HK-2 (cell line): ENCODE results near the gene DUSP10.
A peak's percentile ranks its signal among the peaks of the same experiment; 100 is the strongest.

ENCODE experiments used
- DNase-seq: peaks from one replicate; pipeline ENCODE4 v3.0.0-alpha.2; 2018; ENCODE audit not compliant: unreplicated experiment

DUSP10 gene

DNA sequence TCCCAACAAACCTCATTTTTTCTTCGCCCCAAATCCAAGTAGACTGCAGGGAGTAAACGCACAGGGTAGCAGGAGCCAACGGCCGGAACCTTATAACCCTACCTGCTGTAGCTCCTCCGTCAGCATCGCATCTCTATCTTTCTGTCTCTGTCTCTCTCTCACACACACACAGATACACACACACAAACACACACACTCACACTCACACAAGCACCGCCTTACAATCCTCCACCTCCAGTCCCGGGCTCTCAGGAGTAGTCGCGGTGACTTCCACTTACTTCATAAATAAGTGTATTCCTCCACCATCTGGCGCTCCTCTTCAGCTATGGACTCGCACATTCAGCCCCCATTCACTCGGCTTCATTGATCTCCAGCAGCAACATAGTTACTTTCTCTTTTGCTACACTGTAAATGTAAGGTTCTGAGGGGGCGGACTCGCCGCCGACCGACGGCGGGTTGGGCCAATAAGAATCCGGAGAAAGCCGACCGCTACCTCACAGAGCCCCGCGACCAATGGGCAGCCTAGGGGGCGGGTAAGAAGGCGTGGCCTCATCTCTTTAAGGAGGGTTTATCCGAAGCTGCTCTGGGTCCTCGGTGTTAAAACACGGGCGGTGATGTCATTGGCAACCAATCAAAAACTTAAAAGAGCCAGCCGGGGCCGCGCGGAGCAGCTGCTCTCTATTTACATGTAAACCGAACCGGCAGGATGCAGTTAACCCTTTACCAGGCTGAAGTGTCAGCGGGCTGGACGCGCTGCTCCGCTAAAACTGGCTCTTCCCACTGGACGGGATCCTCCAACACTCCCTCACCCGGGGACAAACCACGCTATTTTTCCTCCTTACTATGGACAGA, at the start of gene DUSP10:
Gene DUSP10, minus strand, starts transcription at position 387 of the 852 bp plus-strand sequence. CDS start 2,345 bp downstream, outside the sequence.
- DNase-seq: peak; percentile 99

GRCh38 chr1:221788466-221788865, 46.6 kb upstream of the DUSP10 start:
- no peak for DNase-seq

DNA sequence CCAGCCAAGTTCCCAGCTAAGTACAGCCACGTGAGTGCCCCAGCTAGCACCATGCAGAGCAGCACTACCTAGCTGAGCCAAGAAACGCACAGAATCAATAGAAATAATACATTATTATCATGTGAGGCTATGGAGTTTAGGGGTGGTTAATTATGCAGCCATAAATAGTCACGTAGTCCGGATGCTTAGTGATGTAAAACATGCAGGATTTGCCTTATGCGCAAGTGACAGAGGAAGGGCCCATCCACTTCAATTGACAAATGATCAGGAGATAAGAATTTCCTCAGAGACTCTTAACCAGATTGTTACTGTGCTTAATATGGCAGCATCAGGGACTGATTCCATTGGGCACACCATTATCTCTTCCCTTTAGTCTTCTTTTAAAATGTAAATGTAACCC, 44.8 kb upstream of the DUSP10 start:
- no peak for DNase-seq

DNA sequence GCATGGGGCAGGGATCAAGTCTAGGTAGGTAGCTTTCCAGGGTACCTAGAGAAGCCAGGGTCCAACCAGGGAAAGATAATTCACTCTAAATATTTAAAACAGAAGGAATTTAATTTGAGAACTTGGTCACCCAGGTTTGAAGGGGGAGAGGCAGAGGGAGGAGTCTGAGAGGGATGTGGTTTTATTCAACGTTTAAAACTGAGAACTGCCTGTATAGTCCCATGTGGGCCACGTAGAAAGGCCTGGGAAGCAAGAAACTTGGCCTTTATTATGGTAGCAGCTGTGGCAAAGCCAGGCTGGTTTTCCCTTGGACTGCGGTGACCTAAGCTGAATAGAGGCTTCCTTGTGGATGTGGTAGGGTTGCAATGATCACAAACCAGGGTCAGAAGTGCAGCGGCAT, 42.0 kb upstream of the DUSP10 start:
- DNase-seq: no peak

GRCh38 chr1:221783437-221783836, 41.5 kb upstream of the DUSP10 start:
- no peak for DNase-seq

GRCh38 chr1:221782970-221783369, 41.1 kb upstream of the DUSP10 start:
- no peak for DNase-seq

GRCh38 chr1:221782477-221782876, 40.6 kb upstream of the DUSP10 start:
- no peak for DNase-seq

DNA sequence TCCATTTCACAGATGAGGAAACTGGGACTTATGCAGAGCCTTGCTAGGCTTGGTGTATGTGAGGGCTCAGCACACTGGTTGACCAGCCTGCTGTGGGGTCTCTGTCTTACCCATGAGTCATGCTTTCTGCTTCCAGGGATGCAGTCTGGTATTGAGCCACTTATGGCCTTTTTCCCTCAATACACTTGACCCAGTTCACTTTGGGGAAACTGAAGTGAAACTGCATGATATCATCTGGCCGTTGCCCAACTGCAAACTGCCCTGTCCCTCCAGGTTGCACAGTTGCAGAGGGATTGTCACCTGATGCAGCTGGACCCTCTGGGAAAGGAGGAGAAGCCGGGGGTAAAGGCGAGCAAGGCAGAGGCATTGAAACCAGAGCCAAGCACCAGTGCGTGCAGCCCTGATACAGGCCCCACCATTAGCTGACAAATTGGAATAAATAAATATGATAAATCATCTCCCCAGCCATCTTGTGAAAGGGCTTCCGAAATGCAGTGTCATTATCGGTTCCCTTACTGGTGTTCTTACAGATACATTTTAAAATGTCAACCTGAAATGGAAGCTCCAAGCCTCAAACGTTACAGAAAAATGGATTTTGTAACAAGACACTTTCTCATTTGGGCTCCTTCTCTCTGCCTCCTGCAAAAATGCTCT, 39.3 kb upstream of the DUSP10 start:
- no peak for DNase-seq

GRCh38 chr1:221780175-221780574, 38.3 kb upstream of the DUSP10 start:
- DNase-seq: no peak

DNA sequence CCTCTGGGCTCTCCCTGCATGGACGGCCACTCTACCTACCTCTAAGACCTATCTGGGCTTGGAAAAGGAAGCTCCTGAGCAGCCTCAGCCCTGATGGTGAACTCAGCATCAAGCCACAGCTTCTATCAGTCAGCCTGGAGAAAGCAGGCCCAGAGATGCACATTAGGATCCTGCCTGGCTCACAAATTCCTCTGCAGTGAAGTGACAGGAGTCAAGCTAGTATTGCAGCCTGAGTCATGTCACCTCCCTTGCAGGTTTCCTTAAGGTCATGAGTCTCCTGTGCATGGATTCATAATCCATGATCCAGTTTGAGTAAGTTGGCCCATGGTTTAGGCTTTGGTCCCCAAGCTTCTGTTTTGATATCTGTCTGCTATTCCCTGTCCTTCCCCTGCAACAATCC, 37.9 kb upstream of the DUSP10 start:
- DNase-seq: no peak

DNA sequence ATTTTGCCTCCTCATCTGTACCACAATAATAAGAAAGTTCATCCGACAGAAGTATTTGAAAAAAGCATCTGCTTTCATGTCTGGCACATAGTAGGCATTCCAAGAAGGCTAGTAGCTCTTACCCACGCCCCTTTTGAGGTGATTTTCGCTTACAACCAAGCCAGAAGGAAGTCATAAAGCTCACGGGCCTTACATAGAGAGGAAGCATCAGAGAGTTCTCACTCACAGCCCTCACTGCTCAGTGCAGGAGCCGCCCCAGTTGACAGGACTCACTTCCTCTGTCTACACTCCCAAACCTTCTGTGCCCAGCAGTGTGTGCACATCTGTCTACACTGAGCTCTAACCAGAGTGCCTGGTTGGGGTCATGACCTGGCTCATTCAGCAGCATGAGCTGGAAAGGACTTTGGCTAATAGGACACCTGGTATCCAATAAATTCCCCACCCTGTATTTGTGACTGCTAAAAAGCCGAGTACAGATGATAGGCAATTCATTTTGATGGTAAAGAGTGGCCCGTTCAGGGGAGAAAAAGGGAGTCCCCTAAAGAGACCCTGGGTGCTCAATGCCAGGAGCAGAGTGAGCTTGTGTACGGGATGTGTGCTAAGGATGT, 36.8 kb upstream of the DUSP10 start:
- no peak for DNase-seq

- DNase-seq: no peak
These were observed 36.2 kb upstream of the DUSP10 start for GRCh38 chr1:221778125-221778524.

GRCh38 chr1:221777431-221778072, 35.7 kb upstream of the DUSP10 start:
- DNase-seq: no peak

DNA sequence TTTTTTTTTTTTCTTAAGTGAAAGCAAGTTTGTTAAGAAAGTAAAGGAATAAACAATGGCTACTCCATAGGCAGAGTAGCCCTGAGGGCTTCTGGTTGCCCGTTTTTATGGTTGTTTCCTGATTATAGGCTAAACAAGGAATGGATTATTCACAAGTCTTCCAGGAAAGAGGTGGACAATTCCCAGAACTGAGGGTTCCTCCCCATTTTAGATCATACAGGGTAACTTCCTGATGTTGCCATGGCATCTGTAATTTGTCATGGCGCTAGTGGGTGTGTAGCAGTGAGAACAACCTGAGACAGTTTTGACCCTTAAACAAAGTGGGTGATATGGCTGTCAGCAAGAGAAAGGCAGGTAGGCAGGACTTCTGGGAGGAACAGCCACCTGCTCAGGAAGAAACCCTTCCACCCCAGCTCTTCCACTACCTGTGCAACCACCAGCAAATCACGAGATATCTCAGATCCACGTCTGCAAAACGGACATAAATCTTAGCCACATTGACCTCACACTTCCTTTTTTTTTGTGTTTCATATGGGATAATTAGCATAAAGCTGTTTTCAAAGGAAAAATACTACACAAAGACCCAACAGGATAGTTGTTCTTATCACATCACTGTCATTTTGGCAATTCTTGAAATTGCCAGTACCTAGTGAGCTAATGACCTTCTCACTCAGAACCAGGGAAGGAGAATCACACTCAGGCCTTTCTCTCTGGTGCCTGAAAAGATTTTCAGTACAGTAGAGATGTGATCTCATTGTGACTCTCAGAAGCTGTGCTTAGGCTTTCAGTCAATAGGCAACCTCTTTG, 34.8 kb upstream of the DUSP10 start:
- DNase-seq: no peak

- DNase-seq: no peak
These were observed 33.3 kb upstream of the DUSP10 start for GRCh38 chr1:221775206-221775605.

- no peak for DNase-seq
These were observed 32.4 kb upstream of the DUSP10 start for GRCh38 chr1:221774054-221774842.

DNA sequence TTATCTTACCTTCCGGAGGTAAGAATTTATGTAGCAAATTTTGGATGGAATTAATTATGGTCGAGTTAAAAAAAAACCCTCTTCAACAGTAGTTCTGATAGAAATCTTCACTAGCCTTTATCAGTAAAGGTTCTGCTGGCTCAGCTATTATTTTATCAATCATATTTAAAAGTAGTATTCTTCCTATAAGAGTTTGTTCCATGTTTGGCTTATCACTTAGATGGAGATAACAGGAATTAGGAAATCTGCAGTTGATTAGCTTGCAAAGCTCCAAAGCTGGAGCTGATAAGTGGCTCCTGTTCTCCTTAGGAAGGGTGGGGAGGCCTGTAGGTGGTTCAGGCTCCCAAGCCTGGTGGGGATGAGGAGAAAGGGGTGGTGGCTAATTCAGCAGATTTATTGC, 31.5 kb upstream of the DUSP10 start:
- no peak for DNase-seq

DNA sequence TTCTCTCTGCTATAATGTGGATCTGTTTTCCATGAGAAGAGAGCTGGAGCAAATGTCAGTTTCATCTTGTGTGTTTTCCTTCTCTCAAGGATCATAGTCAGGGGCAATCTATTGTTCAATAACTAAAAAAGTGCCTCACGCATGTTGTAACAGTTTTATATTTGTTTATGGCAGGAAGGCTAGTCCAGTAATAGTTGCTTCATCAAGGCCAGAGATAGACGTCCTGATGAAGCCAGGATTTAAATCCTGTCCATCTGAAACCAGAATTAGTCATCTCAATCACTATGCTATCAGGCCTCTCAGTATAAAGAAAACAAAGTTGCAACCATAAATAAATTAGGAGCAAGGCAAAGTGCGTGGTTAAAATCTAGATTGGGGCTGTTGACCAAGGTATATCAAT, 30.2 kb upstream of the DUSP10 start:
- no peak for DNase-seq

DNA sequence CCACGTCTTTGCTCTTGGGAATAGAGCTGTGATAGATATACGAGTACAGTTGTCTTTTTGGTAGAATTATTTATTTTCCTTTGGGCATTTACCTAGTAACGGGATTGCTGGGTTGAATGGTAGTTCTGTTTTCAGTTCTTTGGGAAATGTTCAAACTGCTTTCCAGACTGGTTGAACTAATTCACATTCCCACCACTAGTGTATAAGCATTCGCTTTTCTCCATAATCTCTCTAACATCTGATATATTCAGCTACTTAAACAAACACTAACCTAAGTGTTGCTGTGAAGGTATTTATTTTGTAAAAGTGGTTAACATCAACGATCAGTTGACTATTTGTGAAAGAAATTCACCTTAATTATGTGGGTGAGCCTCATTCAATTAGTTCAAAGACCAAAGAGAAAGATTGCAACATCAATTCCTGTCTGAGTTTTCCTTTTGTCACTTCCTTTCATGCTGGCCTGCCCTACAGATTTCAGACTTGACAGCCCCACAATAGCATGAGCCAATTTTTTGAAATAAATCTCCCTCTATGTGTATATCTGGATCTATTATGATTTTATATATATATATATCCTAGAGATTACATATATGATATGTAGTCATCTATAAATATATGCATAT, 26.7 kb upstream of the DUSP10 start:
- DNase-seq: no peak

DNA sequence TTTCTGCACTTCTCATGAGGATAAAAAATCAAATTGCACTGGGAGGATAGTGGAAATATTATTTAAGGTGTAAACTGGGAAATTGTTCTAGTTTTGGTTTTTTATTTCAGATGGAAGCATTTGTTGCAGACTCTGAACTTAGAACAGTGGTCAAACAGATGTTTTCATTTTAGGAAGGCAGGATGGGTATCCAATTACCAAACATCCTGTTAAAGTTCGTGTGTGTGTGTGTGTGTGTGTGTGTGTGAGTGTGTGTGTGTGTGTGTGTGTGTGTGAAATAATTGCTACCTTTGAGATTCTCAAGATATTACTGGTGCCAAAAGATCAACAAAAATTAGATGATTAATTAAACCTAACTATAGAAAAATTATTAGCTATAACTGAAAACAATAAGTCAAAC, 24.3 kb upstream of the DUSP10 start:
- no peak for DNase-seq
